K562 (cell line): ENCODE data around the gene TFRC. TPM values are rescaled to one million over a fixed set of nuclear protein-coding genes. Genes with fewer than 3 reads are reported as not detected.

Source experiments
- ATAC-seq: fragments of 200-7000 bp; cut with Tn5 transposase; 3 replicates; pipeline ENCODE4 v1.9.1; 2020; ENCODE audit warnings: moderate library complexity
- BruUV-seq: library from RNA; stranded (reverse); fragments of 400-500 nt; replicated peaks from 2 replicates; lab custom pipeline; 2021; lab: Mats Ljungman, UMichigan
- CTCF ChIA-PET: fragments of 300-600 bp; formaldehyde crosslinking; extraction: SDS; loops from one replicate; lab custom pipeline; 2021; ENCODE audit warnings: low intra/inter-chr PET ratio; lab: Yijun Ruan, JAX
- POLR2A ChIA-PET: fragments of 300-600, 350-650 bp; sonication (Branson Sonifier 250); formaldehyde crosslinking; extraction: SDS; loops from one replicate; lab custom pipeline; 2021; ENCODE audit warnings: antibody characterized with exemption, inconsistent platforms; lab: Yijun Ruan, JAX
- DNase-seq, 4 experiments: peaks; one replicate each; pipeline versions ENCODE4 v3.0.0 to v3.0.0-alpha.2; 2011 to 2018; ENCODE audit warnings: low spot score in 3 of 4, mixed read lengths in 3 of 4; ENCODE audit errors: extremely low read depth in 1 of 4
- FAIRE-seq: peaks from 2 replicates; lab custom pipeline; 2011; peaks lifted over from hg19 to GRCh38; lab: Jason Lieb, UNC
- H2AFZ ChIP-seq: 2 replicates; pipeline ENCODE4 v1.6.0; 2011; ENCODE audit warnings: low read depth, low read length, control low read depth, inconsistent platforms
- H3K27ac ChIP-seq: fragments of 200-600 bp; 3 replicates; pipeline ENCODE4 v1.8.0; 2011; ENCODE audit warnings: low read depth, mild to moderate bottlenecking, control low read depth, inconsistent platforms, low read length, moderate library complexity, mixed read lengths; ENCODE audit errors: extremely low read depth
- H3K27me3 ChIP-seq, 2 experiments: fragments of 300-600 bp in 1 of 2; 2 replicates in 1 of 2; 3 replicates in 1 of 2; pipeline versions ENCODE4 v1.6.0 to v1.8.0; 2011; ENCODE audit warnings: inconsistent platforms in 2 of 2, low read length in 2 of 2, mild to moderate bottlenecking in 1 of 2, mixed read lengths in 1 of 2, moderate library complexity in 1 of 2; ENCODE audit not compliant: control insufficient read depth in 2 of 2, insufficient read depth in 2 of 2
- H3K36me3 ChIP-seq: fragments of 300-600 bp; 3 replicates; pipeline ENCODE4 v1.8.0; 2011; ENCODE audit warnings: mild to moderate bottlenecking, low read length, inconsistent platforms; ENCODE audit not compliant: control insufficient read depth, insufficient read depth
- H3K4me1 ChIP-seq, 2 experiments: fragments of 200-600 bp in 1 of 2; replicated peaks in 1 of 2; 2 replicates in 1 of 2; 3 replicates in 1 of 2; pipeline versions ENCODE4 v1.5.1 to v1.8.0; 2011; ENCODE audit warnings: inconsistent platforms in 2 of 2, low read length in 2 of 2, mild to moderate bottlenecking in 1 of 2, mixed read lengths in 1 of 2, moderate library complexity in 1 of 2; ENCODE audit not compliant: control insufficient read depth in 2 of 2, insufficient read depth in 2 of 2
- H3K4me2 ChIP-seq: 2 replicates; pipeline ENCODE4 v1.6.1; 2011; ENCODE audit warnings: low read length, control low read depth, inconsistent platforms, mixed read lengths; ENCODE audit not compliant: insufficient read depth
- H3K4me3 ChIP-seq: fragments of 200-600 bp; sonication (generic), shearing (Covaris generic); 2 replicates; pipeline ENCODE4 v1.5.1; 2016; ENCODE audit warnings: control low read depth, inconsistent platforms
- H3K79me2 ChIP-seq: fragments of 200-600 bp; 3 replicates; pipeline ENCODE4 v1.8.0; 2011; ENCODE audit warnings: low read length, inconsistent platforms; ENCODE audit not compliant: control insufficient read depth, insufficient read depth
- H3K9ac ChIP-seq, 2 experiments: 2 replicates each; pipeline versions ENCODE4 v1.6.0 to v1.6.1; 2011; ENCODE audit warnings: low read depth in 2 of 2, low read length in 2 of 2, control low read depth in 1 of 2, inconsistent platforms in 1 of 2, mild to moderate bottlenecking in 1 of 2, mixed read lengths in 1 of 2; ENCODE audit not compliant: insufficient read depth in 1 of 2
- H3K9me1 ChIP-seq: one replicate; pipeline ENCODE4 v1.6.0; 2011; ENCODE audit warnings: inconsistent platforms, mild to moderate bottlenecking, low read length, moderate library complexity; ENCODE audit not compliant: control insufficient read depth, insufficient read depth
- H3K9me3 ChIP-seq: replicated peaks from 2 replicates; pipeline ENCODE4 v1.5.1; 2011; ENCODE audit warnings: low read depth, low read length, inconsistent platforms; ENCODE audit not compliant: control insufficient read depth, insufficient read depth
- H4K20me1 ChIP-seq: replicated peaks from 2 replicates; pipeline ENCODE4 v1.6.1; 2011; ENCODE audit warnings: low read length, inconsistent platforms, mixed read lengths; ENCODE audit not compliant: control insufficient read depth, insufficient read depth
- CSDE1 ChIP-seq, 2 experiments: fragments of 450-650 bp; IDR thresholded peaks; 2 replicates each; pipeline ENCODE4 v1.6.1; 2016; ENCODE audit warnings: mild to moderate bottlenecking in 1 of 2
- EHMT2 ChIP-seq: fragments of 450-650 bp; IDR thresholded peaks from 2 replicates; pipeline ENCODE4 v1.6.1; 2018; ENCODE audit warnings: antibody characterized with exemption
- ETS1 ChIP-seq: conservative IDR thresholded peaks from 2 replicates; pipeline ENCODE4 v1.6.1; 2011; ENCODE audit warnings: low read depth, mild to moderate bottlenecking, low read length; ENCODE audit not compliant: control insufficient read depth
- MIER1 ChIP-seq: fragments of 450-650 bp; IDR thresholded peaks from 2 replicates; pipeline ENCODE4 v1.6.1; 2016; ENCODE audit warnings: antibody characterized with exemption, mild to moderate bottlenecking, low read depth
- SRSF9 ChIP-seq: fragments of 200-400 bp; formaldehyde crosslinking; IDR thresholded peaks from 2 replicates; pipeline ENCODE4 v1.6.1; 2017; ENCODE audit warnings: low read depth, low read length, borderline replicate concordance
- USF2 ChIP-seq: sonication (generic); formaldehyde crosslinking; IDR thresholded peaks from 2 replicates; pipeline ENCODE4 v1.5.0; 2020; ENCODE audit warnings: missing genetic modification reagents
- ZC3H4 ChIP-seq: sonication (generic); formaldehyde crosslinking; IDR thresholded peaks from 2 replicates; pipeline ENCODE4 v1.9.0; 2021; ENCODE audit warnings: missing genetic modification reagents, borderline replicate concordance
- ZNF384 ChIP-seq: IDR thresholded peaks from 2 replicates; pipeline ENCODE4 v1.6.1; 2012; ENCODE audit warnings: low read depth, low read length, improper control_type of control experiment
- ZNF57 ChIP-seq: fragments of 450-650 bp; formaldehyde crosslinking; IDR thresholded peaks from 2 replicates; pipeline ENCODE4 v1.4.0; 2020; ENCODE audit warnings: mild to moderate bottlenecking, moderate library complexity
- ZNF584 ChIP-seq: fragments of 200-800 bp; sonication (Bioruptor generic); IDR thresholded peaks from 2 replicates; pipeline ENCODE4 v1.6.1; 2016; ENCODE audit warnings: low read depth, mild to moderate bottlenecking, missing genetic modification characterization, missing compliant biosample characterization
- ZNF696 ChIP-seq: fragments of 250-450 bp; sonication (Bioruptor Pico); conservative IDR thresholded peaks from 2 replicates; pipeline ENCODE4 v1.4.0; 2020; ENCODE audit warnings: mild to moderate bottlenecking, moderate library complexity
- WGBS: fragments of 100-300 bp; shearing (Covaris generic); methylation state at CpG from one replicate; pipeline ENCODE4 v1.1.6; 2016; ENCODE audit warnings: low coverage, mixed read lengths; ENCODE audit not compliant: insufficient coverage; ENCODE audit errors: missing lambda C conversion rate; 5-methylcytosine and 5-hydroxymethylcytosine counted together
- in situ Hi-C: fragments of 300-500 bp; cut with MboI; formaldehyde crosslinking; loops from 4 replicates; pipeline ENCODE4 v1.15.0; 2018; ENCODE audit warnings: inconsistent platforms, mixed read lengths
- intact Hi-C: fragments of 100-400 bp; cut with micrococcal nuclease; formaldehyde crosslinking; loops from 2 replicates; pipeline ENCODE4 v1.14.2; 2022
- polyA plus RNA-seq, 8 experiments: library from polyadenylated mRNA; depleted of rRNA in 4 of 8; stranded (reverse) in 5 of 8; unstranded in 3 of 8; fragments of >200 nt; fragmentation: Nextera tagmentation in 2 of 8; fragmentation: Illumina TruSeq in 1 of 8; extraction: Ambion mirVana in 2 of 8; extraction: Trizol in 1 of 8; gene quantifications; 2 replicates each; pipeline versions ENCODE4 v1.2.1 to v1.2.3, GENCODE V29; 2011 to 2014; ENCODE audit warnings: inconsistent platforms in 1 of 8, missing spikeins in 1 of 8
- total RNA-seq, 7 experiments: library from RNA; depleted of rRNA in 6 of 7; stranded (reverse); fragments of >200 nt in 6 of 7; fragmentation: Illumina TruSeq in 2 of 7; extraction: Trizol in 2 of 7; gene quantifications; 2 replicates each; pipeline versions ENCODE4 v1.2.1 to v1.2.3, GENCODE V29; 2011 to 2021; ENCODE audit warnings: low replicate concordance in 1 of 7
- TF ChIP-seq, protein P1 (sequence below), 2 experiments: fragments of 450-650 bp; IDR thresholded peaks; 2 replicates each; pipeline ENCODE4 v1.6.1; 2016

The TFRC gene
- total and polyA plus RNA-seq, 9 of the 15 experiments (the other 6 are each of a cell fraction or from before 2014, with no cell fraction given), result 149 to 679 (median 332) TPM

GRCh38 chr3:196081002-196081833, 672 bp downstream of the TFRC start:
- ChIA-PET CTCF (interaction anchor here (0.6 kb wide), 1 partner anchor 1509 kb away, joined by 3 read pairs; no protein-coding TSS in a partner anchor), POLR2A (interaction anchor here (0.6 to 5.2 kb wide), 23 partner anchors 9 to 126 kb away, joined by 3 to 39 read pairs (median 7); no protein-coding TSS in a partner anchor)
- Histone ChIP-seq H2AFZ (no peak overlapping the region), H3K9me1 (no peaks in the 10 kb centered on the region), H3K4me1 (peaks cover 15 to 17% of the 10 kb centered on the region in 2 experiments; a peak in 4 of 5 replicates), H4K20me1 (peaks cover 46% of the 10 kb centered on the region), H3K9me3 (no peaks in the 10 kb centered on the region), H3K79me2 (peaks cover 64% of the 10 kb centered on the region), H3K27ac (peak overlapping the region; percentile 89), H3K4me2 (peak overlapping the region; percentile 93), H3K36me3 (peaks cover 37% of the 10 kb centered on the region), H3K27me3 (no peaks in the 10 kb centered on the region), H3K9ac (peak overlapping the region; percentile 89 to 100), H3K4me3 (peak overlapping the region; percentile 90)
- ATAC-seq, result peak; percentile 65
- peak; percentile 44 to 73 (median 70) for DNase-seq
- WGBS, result under 1% methylated on average over 53 of the region's 61 CpGs
- intact Hi-C loops (loop anchor here (2.0 to 10.0 kb wide), 2 partner anchors 62 to 434 kb away; partner anchors contain the start of gene SMCO1), in situ Hi-C loops (no loop called here)
- no peak for FAIRE-seq
- no TSS peak for BruUV-seq
- TF ChIP-seq ZNF584 (CRISPR knock-in tag) (no peak), ZNF384 (no peak), EHMT2 (peak; percentile 76; the same call in 1 of the 2 replicates), ETS1 (peak; percentile 37; the same call in 1 of the 2 replicates), MIER1 (peak; percentile 76), CSDE1 (IDR thresholded peaks at IDR 0.05) (0 out of 4 replicates have a peak, but pooled peaks of 1 of the 2 experiments have one; percentile 35), ZC3H4 (peak; percentile 99), SRSF9 (no peak), ZNF696 (CRISPR knock-in tag) (no peak), ZNF57 (CRISPR knock-in tag) (no peak), USF2 (CRISPR knock-in tag) (peak; percentile 12; the same call in 1 of the 2 replicates)
- TF ChIP-seq, protein P1, sequence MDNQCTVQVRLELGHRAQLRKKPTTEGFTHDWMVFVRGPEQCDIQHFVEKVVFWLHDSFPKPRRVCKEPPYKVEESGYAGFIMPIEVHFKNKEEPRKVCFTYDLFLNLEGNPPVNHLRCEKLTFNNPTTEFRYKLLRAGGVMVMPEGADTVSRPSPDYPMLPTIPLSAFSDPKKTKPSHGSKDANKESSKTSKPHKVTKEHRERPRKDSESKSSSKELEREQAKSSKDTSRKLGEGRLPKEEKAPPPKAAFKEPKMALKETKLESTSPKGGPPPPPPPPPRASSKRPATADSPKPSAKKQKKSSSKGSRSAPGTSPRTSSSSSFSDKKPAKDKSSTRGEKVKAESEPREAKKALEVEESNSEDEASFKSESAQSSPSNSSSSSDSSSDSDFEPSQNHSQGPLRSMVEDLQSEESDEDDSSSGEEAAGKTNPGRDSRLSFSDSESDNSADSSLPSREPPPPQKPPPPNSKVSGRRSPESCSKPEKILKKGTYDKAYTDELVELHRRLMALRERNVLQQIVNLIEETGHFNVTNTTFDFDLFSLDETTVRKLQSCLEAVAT (IDR thresholded peaks at IDR 0.05), result peak; percentile 89 to 94
